Measurements from ENCODE around the gene CAMTA1.

Gene CAMTA1

DNA sequence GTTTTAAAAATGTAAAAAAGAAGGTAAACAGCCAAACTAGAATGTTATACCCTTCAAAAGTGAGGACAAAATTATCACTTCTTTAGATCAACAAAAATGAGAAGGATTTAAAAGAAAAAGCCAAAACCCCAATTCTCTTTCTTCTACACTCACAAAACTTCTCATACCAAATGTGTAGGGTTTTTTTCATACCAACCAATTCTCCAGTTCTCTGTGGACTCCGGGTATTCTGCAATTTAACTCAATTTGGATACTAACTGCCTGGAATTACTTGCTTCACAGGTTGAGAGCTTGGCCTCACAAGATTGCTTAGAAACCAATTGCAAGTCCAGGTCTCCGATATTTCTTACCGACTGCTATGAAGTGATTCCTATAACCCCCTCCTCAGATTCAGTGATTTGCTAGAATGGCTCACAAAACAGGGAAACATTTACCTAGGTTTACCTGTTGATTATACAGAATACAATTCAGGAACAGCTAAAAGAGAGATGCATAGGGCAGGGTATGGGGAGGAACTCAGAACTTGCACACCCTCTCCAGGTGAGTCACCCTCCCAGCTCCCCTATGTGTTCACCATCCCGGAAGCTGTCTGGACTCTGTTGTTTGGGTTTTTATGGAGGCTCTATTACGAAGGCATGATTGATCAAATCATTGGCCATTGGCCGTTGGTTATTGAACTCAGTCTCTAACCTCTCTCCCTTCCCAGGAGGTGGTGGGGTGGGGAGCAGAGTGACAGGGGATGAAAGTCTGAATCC is 67.1 kb downstream of the CAMTA1 start:
- no peak for DNase-seq

GRCh38 chr1:6854166-6854565 is 68.9 kb downstream of the CAMTA1 start:
- no peak for DNase-seq

DNA sequence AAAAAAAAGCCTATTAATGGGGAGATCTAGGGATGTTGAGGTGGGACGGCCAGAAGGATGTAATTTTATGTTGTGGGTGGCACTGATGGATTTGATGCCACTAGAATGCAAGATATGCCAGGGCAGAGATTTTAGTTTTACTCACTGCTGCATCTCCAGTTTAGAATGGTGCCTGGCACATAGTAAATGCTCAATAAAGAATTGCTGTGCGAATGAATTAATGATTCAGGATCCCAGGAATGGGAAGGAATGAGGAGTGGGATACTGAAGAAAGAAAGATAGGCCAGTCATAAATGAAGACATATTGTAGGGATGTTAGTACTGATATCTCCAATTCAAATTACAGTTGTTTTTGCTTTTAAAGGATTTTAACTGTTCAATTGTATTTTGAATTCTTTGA is 72.6 kb downstream of the CAMTA1 start:
- DNase-seq: no peak

DNA sequence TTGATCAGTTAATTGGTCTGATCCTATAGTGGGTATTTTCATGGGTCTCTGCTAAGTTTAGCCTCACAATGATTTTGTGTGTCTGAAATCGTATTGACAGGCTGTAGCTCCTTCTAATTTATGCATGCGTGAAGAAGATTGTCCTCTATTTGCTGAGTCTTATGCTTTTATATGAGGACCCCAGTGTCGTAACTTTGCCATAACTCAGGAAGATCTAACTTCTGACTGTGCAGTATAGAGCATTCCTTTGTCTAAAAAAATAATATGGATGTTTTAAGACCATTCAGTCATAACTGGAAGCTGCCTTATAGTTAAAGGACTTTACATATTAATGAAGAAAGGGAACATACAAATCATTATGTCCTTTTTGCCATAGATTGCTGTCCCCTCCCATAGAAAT is 73.3 kb downstream of the CAMTA1 start:
- DNase-seq: no peak

DNA sequence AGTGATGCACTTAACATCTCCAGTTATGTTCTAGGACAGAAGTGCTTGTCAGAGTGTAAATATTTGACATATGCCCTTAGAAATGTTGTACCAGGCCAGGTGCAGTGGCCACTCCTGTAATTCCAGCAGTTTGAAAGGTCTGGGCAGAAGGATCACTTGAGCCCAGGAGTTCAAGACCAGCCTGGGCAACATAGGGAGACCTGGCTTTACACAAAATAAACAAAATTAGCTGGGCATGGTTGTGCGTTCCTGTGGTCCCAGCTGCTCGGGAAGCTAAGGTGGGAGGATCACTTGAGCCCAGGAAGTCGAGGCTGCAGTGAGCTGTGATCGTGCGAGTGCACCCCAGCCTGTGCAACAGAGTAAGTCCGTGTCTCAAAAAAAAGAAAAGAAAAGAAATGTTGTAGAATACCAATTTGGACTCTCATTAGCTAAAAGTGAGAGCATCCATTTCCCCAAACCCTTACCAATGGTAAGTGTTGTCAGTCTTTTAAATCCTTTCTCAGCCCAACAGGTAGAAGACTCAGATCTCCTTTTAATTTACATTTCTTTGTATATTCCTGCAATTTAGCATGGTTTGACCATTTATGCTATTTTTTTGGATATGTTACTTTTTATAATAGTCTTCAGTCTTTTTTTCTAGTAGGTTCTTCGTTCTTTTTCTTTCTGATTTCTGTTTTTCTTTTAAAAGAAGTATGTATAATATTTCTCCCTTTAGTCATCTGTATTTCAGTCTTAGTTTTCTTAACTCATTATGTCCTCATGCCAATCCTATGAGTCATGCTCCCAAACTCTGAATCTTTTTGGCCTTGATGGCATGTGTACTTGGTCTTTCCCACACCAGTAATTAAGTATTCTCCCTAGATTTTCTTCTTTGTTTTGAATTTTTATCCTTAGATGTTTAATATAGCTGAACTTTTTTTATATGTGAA is 74.4 kb downstream of the CAMTA1 start:
- DNase-seq: no peak

- no peak for DNase-seq
These were observed 75.1 kb downstream of the CAMTA1 start for GRCh38 chr1:6860401-6860800.

DNA sequence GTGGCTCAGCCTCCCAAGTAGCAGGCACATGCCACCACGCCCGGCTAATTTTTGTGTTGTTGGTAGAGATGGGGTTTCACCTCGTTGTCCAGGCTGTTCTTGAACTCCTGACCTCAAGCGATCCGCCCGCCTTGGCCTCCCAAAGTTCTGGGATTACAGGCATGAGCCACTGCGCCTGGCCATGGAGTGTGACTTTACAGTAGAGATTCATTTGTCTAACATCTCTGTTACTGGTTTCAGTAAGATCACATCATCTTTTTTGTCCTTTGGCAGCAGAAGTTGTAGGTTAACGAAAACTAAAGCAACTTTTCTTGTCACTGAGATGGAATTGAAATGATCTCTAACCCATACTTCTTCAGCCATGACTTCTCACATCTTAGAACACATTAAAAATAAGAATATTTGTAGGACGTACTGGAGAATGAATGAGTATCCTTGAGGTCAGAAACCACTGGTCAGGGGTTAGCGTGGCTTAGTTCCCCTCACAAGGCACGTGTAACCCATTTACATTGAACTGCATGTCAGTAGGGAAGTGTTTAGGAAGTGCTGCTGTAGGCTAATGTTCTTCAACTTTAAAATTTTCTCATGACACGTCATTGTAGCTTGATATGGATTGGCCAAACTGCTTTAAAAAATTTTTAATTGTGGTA is 75.9 kb downstream of the CAMTA1 start:
- no peak for DNase-seq

DNA sequence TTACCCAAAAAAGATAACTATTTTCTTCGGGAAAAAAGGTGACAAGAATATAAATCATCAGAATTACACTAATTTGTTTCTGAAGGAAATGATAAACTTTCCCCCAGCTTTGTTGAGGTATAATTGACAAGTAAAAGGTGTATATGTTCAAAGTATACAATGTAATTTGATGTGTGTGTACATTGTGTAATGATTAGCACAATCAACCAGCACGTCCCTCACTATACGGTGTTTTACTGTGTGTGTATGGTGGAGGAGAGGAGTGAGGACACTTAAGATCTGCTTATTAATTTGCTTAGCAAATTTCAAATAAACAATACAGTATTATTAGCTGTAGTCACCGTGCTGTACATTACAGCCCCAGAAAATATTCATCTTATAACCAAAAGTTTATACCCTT is 77.7 kb downstream of the CAMTA1 start:
- no peak for DNase-seq

DNA sequence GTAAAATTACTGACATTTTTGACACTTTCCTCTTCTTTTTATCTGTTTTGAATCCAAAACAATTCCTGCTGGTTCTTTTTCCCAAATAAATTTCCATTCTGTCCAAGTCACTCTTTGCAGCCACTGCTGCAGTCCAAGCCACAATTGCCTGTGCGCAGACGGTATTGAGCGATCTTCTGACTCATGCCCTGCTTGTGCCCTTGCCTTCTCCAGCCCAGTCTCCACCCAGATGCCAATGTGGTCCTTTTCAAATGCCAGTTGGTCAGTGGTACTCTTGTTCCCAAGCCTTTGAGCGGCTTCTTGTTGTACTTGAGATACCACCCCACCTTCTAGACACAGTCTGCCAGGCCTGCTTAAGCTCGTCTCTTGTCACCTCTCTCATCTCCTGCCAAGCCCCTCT is 78.9 kb downstream of the CAMTA1 start:
- no peak for DNase-seq

DNA sequence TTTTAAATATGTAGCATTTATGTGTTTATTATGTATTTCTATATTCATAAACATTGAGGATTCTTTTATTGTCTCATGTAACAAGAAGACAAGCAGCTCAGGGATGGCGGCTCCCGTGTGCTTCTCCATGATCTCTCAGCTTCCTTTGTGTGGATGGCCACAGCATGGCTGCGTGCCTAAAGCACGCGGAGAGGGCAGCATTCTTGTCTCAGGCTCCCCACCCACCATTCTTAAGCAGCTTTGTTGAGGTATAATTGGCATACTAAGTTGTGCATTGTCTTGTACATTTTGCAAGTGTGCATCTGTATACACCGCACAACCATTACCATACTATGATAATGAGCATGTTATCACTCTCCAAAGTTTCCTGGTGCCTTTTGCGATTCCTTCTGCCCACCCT is 81.6 kb downstream of the CAMTA1 start:
- DNase-seq: no peak

DNA sequence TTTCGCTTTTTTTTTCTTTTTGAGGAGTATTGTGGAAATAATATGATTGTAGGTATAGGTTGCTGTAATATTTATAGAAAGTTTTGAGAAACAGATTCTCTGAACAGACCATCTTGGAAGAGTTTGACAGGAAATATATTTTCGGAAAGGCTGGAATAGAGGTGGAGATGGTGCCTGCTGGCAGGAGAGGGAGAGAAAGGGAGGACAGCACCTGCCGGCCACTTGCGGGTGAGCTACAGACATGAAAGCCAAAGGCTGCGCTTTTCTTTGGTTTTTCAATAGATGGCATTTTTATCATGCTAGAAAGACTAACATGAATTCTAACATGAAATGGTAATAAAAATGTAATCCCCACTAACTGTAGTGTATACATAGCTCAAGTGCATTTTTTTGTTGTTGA is 82.1 kb downstream of the CAMTA1 start:
- DNase-seq: no peak

GRCh38 chr1:6867729-6868659 is 82.7 kb downstream of the CAMTA1 start:
- DNase-seq: no peak

- DNase-seq: no peak
These were observed 83.6 kb downstream of the CAMTA1 start for GRCh38 chr1:6868660-6869380.

GRCh38 chr1:6869545-6869944 is 84.3 kb downstream of the CAMTA1 start:
- DNase-seq: no peak

- DNase-seq: no peak
These were observed 84.8 kb downstream of the CAMTA1 start for GRCh38 chr1:6870086-6870485.

- no peak for DNase-seq
These were observed 85.3 kb downstream of the CAMTA1 start for GRCh38 chr1:6870571-6870970.

DNA sequence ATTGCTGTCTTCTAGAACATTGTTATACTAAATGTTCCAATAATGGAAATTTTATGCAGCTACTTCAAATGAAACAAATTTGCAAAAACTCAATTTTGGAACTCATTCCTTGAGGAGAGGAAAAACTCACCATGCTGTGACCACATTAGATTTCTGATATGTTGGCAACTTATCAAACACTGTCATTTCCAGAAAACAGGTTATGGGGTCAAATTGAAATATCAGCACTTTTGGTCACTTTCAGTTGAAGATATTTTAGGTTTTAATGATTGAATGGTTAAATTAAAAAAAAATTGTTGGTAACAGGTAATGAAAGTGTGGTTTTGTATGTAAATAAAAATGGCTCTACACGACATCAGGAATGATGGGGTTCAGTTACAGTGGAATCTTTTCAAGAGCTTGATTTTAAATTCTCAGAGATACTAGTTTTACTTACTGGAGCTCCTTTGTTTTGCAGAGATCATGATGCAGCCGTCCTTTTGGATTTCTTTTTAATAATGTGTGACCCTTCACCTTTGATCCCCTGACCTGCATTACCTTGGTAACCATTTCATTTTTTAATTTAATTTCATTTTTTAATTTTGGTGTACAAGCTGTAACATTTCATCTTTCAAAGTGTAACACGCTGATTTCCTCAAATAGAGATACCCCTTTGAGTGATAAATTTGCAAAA is 86.2 kb downstream of the CAMTA1 start:
- DNase-seq: no peak

DNA sequence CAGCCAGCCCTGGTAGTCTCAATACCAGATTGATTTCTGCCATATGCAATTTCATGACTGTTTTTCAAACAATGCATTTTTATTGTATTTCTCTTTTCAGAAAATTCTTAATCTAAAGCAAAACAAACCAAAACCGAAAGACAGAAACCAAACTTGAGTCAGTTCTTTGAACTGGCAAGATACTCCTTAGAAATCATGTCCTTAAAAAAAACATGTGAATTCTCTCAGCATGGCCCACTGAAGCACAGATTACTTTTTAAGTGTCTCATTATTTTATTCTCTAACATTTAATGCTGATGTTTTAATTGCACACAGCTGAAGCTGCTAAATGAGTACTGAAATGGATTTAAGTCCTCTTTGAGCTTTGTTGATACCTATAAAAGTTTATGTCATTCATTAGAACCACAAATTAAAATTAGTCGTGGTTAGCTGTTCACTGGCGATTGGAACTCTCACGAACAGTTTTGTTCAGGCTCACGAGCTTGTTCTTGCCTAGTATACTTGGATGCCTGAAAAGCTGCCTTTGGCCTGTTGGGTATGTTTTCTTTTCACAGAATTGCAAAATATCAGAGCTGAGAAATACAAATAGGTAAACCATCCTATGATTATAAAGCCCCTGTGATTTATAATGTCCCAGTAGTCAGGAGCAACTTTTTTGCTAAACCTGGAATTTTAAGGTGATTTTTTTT is 87.5 kb downstream of the CAMTA1 start:
- no peak for DNase-seq

- DNase-seq: no peak
These were observed 88.2 kb downstream of the CAMTA1 start for GRCh38 chr1:6873298-6874015.

GRCh38 chr1:6874298-6874697 is 89.0 kb downstream of the CAMTA1 start:
- DNase-seq: no peak
